Tibial nerve (tissue), 3 donors: ENCODE measurements around the gene LSP1.

Source experiments
- POLR2A ChIP-seq, 2 donors: fragments of 450-650 bp; IDR thresholded peaks; one replicate each; pipeline ENCODE4 v1.6.1; 2017; ENCODE audit warnings: antibody characterized with exemption in 2 of 2, mild to moderate bottlenecking in 2 of 2, moderate library complexity in 2 of 2
- TF ChIP-seq, protein P1 (sequence below), 5 experiments: fragments of 200-600 bp in 3 of 5; fragments of 450-650 bp in 2 of 5; sonication (generic) in 3 of 5; IDR thresholded peaks; one replicate each; pipeline ENCODE4 v1.5.1; 2016 to 2019; ENCODE audit warnings: antibody characterized with exemption in 5 of 5, mild to moderate bottlenecking in 3 of 5, moderate library complexity in 2 of 5

DNA sequence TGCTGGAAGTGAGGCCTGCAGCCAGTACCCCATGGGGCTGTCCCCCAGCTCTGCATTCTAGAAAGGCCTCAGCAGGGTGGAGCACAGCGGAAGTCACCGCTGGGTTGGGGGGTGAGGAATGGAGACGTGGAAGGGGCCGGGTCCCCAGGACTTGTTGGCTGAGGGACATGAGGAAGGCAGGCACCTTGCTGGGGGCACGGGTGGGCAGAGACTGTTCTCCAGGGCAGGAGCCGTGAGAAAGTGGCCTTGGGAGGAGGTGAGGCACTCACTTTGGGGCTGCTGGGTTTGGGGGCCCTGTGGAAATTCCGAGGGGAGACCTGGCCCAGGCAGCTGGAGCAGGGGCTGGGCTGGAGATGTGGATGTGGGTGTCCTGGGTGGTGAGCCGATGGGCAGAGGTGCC is 9.1 kb upstream of the LSP1 start:
- TF ChIP-seq, protein P1, sequence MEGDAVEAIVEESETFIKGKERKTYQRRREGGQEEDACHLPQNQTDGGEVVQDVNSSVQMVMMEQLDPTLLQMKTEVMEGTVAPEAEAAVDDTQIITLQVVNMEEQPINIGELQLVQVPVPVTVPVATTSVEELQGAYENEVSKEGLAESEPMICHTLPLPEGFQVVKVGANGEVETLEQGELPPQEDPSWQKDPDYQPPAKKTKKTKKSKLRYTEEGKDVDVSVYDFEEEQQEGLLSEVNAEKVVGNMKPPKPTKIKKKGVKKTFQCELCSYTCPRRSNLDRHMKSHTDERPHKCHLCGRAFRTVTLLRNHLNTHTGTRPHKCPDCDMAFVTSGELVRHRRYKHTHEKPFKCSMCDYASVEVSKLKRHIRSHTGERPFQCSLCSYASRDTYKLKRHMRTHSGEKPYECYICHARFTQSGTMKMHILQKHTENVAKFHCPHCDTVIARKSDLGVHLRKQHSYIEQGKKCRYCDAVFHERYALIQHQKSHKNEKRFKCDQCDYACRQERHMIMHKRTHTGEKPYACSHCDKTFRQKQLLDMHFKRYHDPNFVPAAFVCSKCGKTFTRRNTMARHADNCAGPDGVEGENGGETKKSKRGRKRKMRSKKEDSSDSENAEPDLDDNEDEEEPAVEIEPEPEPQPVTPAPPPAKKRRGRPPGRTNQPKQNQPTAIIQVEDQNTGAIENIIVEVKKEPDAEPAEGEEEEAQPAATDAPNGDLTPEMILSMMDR (IDR thresholded peaks at IDR 0.05): no peak
- TF ChIP-seq POLR2A (IDR thresholded peaks at IDR 0.05): no peak
